GM18502 (cell line): ENCODE data around the gene ACOT11.
"Not testable (repeated sequence)": the region's sequence is repeated elsewhere in the genome, so short reads cannot be mapped to it uniquely, and the experiment has no call there.

Source experiments
- ATAC-seq: cut with Tn5 transposase; IDR thresholded peaks from one replicate; pipeline ENCODE4 v1.9.1; 2021; ENCODE audit warnings: mild to moderate bottlenecking; ENCODE audit not compliant: unreplicated experiment, poor library complexity

ACOT11 gene

DNA sequence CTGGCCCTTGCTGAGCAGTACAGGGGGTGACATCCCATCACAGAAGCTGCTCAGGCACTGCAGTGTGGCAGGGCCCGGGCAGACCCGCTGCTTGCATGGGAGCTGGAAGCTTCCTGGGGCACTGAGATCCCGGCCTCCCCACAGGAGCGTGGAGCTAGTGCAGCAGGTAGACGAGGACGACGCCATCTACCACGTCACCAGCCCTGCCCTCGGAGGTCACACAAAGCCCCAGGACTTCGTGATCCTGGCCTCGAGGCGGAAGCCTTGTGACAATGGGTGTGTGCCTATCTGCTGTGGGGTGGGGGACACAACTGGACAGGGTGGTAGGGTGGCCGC is 58.9 kb downstream of the ACOT11 start:
- ATAC-seq: no peak

DNA sequence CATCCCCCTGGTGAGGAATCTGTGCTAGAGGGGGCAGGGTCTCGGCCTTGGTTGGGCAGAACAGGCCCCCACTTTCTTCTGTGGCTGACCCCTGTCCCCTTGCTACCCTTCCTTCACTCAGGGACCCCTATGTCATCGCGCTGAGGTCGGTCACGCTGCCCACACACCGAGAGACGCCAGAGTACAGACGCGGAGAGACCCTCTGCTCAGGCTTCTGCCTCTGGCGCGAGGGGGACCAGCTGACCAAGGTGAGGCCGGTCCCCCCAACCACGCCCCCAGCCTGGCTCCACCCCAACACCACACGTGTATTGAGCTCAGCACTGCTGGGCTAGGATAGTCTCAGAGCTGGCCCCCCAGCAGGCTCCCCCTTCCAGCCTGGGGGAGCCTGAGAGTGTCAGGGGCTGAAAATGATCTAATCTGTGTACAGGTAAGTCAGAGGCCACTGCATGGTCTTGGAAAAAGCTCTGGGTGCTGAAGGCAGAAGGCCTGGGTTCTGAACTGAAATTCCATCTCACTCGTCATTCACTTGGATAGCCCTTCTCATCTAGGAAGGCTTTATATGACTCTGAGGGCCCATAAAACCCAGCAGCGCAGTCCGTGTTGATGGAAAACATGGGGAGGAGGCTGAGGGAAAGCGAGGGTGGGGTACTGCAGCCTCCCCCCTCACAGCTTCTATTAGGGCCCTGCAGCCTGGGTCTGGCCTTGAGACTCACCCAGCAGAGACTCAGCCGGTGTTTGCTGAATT is 60.0 kb downstream of the ACOT11 start:
- no peak for ATAC-seq

DNA sequence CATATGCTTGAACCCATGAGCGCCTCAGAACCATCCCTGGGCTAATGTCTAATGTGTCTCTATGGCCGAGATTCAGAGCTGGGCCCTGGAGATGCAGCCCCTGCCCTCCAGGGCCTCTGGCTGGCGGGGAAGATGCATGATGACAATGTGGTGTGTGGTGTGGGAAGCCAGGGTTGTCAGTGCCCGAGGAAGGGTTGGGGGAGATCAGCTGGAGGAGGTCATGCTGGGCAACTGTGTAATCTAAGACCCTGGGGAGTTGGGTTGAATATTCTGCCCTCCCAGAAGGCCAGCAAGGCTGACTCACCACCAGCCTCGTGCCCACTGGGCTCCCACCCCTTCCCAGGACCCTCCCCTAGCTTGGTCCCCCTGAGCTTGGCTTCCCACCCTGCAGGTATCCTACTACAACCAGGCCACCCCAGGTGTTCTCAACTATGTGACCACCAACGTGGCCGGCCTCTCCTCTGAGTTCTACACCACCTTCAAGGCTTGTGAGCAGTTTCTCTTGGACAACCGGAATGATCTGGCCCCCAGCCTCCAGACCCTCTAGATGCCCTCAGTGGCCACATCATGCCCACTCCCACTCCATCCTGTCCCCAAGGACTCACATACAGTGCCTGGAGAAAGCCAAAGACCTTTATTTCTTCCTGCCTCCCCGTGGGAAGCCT is 60.7 kb downstream of the ACOT11 start:
- ATAC-seq: no peak

DNA sequence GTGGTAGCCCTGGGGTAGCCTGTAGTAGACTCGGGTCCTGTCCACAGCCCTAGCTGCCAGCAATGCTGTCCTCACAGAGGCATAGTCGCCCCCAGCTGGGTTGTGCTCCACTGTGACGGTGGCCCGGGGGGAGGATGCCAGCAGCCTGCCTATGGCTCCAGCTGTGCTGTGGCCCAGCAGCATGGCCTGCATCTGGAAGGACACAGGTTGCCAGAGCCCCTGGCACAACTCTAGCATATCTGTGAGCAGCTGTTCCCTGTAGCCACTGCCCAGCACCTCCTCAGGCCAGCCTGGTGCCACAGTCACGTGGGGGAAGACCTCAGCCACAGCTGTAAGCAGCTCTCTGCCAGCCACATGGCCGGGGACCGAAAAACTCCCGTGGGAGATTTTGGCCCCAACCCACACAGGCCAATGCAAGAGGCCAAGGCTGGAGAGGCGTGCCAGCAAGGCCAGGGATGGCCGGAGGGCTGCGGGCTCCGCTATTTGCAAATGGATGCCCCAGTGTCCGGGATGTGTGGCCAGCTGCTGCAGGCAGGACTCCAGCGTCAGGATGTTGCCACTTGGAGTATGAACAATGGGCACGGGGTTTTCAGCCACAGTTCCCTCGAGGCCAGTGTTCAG is 61.4 kb downstream of the ACOT11 start:
- no peak for ATAC-seq

DNA sequence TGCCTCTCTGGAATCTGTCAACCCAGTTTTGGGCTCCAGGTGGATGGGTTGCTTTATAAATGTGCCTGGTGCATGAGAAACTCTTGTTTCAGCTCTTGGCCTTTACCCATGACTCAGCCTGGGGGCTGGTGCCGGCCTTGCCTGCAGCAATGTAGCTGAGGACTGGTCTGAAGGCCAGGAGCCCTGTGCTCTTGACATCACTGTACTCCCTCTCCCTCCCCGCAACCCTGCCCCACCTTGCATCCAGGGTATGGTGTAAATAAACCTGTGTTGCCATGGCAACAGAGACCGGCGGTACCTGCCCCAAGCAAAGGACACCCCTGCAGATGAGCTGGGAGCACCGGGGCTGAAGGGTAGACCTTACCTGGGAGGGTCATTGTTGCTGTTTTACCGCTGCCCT is 62.0 kb downstream of the ACOT11 start:
- no peak for ATAC-seq

DNA sequence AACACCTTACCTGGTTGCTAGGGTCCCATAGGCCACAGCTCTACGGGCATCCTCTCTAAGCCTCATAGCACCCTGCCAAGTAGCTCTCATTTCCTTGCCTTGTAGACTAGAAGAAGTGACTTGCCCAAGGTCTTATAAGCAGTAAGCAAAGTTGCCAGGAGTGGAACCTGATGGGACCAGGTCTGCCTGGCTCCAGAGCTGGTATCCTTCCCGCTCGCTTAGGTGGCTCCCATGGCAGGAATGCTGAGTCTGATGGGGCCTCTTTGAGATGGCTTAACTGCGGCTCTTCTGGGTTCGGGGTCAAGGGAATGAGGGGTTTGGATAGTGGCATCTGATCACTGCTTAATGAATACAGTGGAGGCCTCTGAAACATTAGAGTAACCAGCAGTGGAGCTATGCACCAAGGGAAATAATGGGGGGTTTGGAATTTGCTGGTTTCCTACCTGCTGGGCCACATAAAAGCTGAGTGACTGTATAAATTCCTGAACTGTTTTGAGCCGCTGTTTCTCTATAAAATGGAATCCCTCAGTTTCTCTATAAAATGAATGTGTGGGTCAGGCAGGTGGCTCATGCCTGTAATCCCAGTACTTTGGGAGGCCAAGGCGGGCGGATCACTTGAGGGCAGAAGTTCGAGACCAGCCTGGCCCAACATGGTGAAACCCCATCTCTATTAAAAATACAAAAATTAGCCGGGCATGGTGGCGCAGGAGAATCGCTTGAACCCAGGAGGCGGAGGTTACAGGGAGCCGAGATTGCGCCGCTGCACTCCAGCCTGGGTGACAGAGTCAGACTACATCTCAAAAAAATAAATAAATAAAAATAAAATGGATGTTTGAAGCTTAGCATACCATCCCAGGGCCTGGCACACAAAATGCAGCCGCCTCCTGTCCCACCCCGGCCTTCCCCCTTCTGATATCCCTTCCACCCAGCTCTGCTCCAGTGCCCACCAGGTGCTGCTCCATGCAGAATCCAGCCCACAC is 62.9 kb downstream of the ACOT11 start:
- ATAC-seq: no peak

DNA sequence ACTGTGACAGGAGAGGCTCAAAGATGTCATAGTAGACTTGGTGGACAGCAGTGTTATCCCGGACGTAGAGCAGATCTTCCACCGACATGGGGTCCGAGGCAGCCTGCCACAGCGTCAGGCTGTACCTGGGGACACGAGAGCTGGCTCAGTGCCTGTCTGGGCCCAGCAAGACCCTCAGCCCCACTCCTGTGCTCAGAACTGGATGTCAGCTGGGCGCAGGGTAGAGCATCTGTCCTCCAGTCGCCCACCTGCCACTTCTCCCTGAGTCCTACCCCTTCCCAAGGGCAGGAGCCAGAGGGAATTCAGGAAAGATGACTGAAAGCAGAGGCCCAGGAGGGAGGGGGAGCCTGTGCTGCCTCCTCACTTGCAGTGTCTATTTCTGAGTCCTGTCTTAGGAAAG is 63.6 kb downstream of the ACOT11 start:
- no peak for ATAC-seq

DNA sequence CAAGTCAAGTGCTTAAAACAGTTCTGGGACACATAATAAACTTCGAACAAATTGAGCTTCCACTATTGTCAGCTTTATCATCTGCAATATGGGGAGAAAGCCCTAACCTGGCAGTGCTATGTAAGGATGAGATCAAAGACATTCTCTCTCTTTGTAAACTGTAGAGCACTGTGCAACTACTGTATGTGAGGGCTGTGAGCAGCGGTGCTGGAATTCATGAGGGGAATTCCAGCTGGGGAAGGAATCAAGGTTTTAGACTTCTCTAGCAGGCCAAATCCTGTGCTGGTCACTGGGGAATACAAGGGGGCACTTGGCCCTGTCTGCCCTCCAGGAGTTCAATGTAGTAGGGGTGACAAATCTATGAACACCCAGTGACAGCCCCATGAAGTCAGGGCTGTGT is 66.0 kb downstream of the ACOT11 start:
- no peak for ATAC-seq

DNA sequence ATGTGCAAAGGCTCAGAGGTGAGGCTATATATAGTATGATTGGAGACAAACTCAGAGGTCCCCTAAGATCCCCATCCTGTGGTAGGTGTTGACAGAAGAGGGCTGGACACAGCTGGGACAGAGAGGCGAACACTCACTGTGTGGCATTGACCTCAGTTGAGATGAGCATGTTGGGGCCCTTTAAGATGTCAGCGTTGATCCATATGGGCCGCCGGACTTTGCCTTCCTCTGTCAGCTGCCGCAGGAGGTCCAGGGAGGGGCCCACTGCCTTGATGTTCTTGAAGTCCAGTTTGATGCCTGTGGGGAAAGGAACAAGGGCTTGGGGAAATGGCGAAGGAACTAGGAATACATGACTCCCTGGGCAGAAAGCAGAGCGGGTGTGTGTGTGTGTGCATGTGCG is 66.5 kb downstream of the ACOT11 start:
- no peak for ATAC-seq

DNA sequence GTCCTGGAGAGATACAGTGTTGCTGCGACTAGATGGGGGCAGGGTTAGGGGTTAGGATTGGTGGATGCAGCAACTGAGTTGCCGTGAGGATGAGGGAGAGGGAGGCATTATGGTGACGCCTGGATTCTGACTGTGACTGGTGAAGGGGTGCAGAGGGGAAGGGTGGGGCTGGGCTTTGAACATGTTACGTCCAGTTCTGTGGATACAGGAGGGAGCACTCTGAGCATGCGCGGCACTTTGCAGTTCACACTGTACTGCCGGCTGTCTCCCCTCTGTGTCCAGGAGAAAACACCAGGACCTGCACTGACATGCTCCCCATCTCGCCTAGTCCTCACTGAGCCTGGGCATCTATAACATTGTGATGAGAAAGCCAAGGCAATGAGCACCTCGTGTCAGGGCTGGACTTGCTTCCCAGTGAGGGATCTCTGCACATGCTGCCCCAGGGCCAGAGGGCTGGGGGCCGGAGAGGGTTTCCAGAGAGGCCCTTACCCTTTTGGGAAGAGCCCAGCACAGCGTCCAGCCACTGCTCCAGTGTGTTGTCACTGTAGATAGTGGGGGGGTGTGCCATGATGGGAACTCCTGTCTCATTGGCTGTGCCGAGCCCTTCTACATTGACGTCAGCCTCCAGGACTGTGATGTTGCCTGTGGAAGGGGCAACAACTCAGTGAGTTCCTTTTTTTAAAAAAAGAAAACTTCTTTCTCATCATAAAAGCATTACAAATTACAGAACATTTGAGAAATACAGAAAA is 67.7 kb downstream of the ACOT11 start:
- ATAC-seq: no peak

DNA sequence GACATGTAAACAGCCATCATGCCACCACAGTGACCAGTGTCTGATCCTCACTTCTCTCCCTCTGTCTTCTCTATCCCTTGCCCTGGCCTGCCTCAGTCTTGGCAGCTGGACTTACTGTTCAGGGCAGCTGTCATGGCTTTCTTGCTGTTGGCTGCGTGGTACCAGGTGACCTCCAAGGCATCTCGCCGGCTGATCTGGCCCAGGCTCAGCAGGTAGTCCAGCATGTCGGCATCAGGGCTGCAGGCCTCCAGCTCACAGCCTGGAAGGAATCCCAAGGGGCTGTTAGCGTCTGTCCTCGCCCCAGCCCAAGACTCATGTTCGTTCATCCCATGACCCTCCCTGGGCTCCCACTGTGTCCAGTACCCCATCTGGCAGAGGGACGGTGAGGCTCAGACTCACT is 71.7 kb downstream of the ACOT11 start:
- no peak for ATAC-seq

DNA sequence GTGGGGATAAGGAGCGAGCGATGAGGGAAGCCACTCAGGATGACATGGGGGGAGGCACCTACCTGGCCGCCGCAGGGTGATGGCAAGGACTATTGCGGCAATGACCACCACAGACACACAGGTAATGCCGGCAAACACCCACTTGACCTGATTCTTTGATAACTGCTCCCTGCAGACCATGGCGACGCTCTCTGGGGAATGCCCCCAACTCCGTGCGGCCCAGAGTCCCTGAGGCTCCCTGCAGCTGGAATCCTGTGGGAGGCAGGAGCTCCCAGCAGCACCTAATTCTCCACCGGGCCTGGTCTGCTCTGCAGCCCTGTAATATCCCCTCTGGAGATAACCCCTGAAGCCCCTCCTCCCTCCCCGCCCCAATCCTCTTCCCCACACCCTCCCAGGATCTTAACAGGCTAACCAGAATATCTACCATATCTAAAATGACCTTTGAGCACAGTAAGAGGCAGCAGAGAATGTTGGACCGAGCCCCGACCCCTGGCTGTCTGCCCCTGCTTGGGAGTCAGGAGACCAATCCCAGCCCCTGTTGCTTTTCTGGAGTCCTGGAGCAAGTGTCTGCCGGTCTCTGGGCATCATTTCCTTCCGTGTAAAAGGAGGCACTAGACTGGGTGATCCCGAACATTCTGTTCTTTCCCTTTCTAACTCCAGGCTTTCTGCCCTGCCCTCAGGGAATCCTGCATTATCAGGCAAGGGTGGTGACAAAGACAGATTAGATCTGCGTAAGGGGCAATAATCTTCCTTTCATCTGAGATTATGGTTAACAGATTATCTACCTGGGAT is 75.4 kb downstream of the ACOT11 start, which contains the start of gene FAM151A:
Gene FAM151A, minus strand, starts transcription at position 310 of the 792 bp plus-strand sequence. Its CDS starts 130 bp downstream, at position 180.
- ATAC-seq: no peak

DNA sequence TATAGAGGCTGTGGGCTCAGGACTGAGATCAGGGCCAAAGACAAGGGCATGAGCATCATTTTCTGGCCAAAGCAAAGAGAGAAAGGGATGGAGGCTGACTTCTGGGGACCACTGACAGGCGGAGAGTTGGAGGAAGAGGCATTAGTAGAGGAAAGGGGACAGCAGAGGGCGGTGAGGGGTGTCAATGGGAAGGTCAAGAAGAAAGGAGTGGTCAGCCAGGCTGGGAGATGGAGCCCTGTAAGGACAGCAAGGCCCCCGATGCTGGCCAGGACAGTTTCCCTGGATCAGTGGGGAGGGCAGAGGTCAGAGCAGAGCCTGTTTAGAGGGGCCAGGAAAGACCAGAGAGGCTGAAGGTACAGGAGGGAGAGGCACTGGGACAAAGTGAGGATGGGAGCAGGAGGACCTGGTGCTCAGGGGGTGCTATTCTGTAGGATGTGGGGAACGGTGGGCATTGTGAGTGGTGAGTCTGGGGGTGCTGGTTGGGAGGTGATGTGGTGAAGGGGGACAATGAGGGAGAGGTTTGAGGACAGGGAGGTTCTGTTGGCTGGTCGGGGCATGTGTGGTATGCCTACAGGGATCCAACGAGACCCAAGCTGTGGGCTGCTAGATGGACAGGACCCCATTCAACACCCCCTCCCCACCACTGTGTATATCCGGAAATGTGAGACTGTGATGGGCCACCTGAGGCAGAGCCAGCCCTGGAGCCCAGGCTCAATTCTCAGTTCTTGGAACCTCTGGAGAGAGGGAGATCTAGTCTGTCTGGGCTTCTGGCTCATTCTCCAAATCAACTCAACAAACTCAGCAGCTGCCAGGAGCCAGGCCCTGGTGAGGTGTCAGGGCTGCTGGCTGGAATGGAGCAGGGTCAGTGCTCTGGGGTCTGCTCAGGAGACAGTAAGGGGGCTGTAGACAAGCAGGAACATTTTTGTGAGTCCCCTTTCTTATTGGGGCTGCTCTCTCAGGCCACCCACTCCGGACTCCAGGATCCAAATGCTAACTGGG is 76.7 kb downstream of the ACOT11 start:
- no peak for ATAC-seq

DNA sequence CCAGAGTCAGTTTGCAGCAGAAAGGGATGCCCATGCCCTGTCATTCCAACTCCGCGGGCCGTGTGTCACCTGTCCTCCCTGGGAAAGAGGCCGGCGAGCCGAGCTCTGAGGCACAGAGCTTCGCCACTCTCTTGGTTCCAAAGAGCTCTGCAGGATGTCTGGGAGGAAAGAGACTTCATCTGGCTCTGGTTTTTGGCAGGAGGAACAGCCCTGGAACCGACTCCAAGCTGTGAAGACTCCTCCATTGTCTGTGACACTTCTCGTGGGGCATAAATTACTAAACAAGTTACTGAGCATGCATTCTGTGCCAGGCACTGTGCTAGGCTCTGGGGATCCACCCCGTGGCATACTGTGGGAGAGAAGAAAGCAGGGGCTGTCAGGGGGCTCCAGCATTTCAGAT is 79.2 kb downstream of the ACOT11 start:
- ATAC-seq: no peak

DNA sequence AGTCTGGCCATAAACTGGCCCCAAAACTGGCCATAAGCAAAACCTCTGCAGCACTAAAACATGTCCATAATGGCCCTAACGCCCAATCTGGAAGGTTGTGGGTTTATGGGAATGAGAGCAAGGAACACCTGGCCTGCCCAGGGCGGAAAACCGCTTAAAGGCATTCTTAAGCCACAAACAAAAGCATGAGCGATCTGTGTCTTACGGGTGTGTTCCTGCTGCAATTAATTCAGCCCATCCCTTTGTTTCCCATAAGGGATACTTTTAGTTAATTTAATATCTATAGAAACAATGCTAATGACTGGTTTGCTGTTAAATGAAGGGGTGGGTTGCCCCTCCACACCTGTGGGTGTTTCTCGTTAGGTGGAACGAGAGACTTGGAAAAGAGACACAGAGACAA is 87.8 kb downstream of the ACOT11 start:
- not testable (repeated sequence) for ATAC-seq

DNA sequence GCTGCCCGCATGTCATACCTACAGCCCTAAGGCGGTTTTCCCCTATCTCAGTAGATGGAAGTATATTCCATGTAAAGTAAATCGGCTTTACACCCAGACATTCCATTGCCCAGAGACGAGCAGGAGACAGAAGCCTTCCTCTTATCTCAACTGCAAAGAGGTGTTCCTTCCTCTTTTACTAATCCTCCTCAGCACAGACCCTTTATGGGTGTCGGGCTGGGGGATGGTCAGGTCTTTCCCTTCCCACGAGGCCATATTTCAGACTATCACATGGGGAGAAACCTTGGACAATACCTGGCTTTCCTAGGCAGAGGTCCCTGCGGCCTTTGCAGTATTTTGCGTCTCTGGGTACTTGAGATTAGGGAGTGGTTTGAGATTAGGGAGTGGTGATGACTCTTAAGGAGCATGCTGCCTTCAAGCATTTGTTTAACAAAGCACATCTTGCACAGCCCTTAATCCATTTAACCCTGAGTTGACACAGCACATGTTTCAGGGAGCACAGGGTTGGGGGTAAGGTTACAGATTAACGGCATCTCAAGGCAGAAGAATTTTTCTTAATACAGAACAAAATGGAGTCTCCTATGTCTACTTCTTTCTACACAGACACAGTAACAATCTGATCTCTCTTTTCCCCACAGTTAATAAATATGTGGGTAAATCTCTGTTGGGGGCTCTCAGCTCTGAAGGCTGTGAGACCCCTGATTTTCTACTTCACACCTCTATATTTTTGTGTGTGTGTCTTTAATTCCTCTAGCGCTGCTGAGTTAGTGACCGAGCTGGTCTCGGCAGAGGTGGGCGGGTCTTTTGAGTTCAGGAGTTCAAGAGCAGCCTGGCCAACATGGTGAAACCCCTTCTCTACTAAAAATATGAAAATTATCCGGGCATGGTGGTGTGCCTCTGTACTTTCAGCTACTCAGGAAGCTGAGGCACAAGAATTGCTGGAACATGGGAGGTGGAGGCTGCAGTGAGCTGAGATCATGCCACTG is 88.7 kb downstream of the ACOT11 start:
- ATAC-seq: not testable (repeated sequence)

DNA sequence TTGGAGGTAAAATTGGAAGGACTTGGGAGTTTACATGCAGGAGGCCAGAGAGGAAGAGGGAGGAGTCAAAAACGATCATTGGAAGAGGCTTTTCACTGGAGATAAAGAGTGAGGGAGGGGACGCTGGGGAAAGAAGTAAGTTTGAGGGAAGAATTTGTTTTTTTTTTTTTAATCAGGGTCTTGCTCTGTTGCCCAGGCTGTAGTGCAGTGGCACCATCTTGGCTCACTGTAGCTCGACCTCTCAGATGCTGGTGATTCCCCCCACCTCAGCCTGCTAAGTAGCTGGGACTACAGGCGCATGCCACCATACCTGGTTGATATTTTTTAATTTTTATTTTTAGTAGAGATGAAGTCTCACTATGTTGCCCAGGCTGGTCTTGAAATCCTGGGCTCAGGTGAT is 92.3 kb downstream of the ACOT11 start:
- ATAC-seq: no peak
